ENCODE measurements around the gene CSF3. TPM values are rescaled to one million over a fixed set of nuclear protein-coding genes. Genes with fewer than 3 reads are reported as not detected.

CSF3 gene
- total and polyA plus RNA-seq, 2 of the 13 experiments (the other 11 are each of a cell fraction or from before 2014, with no cell fraction given), result 0.09 TPM; not detected in 1

GRCh38 chr17:40063187-40063771 is 48.0 kb downstream of the CSF3 start (continued):
- TF ChIP-seq, protein P1, sequence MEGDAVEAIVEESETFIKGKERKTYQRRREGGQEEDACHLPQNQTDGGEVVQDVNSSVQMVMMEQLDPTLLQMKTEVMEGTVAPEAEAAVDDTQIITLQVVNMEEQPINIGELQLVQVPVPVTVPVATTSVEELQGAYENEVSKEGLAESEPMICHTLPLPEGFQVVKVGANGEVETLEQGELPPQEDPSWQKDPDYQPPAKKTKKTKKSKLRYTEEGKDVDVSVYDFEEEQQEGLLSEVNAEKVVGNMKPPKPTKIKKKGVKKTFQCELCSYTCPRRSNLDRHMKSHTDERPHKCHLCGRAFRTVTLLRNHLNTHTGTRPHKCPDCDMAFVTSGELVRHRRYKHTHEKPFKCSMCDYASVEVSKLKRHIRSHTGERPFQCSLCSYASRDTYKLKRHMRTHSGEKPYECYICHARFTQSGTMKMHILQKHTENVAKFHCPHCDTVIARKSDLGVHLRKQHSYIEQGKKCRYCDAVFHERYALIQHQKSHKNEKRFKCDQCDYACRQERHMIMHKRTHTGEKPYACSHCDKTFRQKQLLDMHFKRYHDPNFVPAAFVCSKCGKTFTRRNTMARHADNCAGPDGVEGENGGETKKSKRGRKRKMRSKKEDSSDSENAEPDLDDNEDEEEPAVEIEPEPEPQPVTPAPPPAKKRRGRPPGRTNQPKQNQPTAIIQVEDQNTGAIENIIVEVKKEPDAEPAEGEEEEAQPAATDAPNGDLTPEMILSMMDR (CRISPR knock-in tag; IDR thresholded peaks at IDR 0.05), result no peak
- TF ChIP-seq YEATS2 (CRISPR knock-in tag; IDR thresholded peaks at IDR 0.05; ENCODE audit: borderline replicate concordance) (no peak), ZNF782 (CRISPR knock-in tag; IDR thresholded peaks at IDR 0.05; ENCODE audit: borderline replicate concordance) (no peak), SMC3 (IDR thresholded peaks at IDR 0.05; ENCODE audit: low read length) (no peak), NKX3-1 (CRISPR knock-in tag; IDR thresholded peaks at IDR 0.05) (no peak), IRF2 (CRISPR knock-in tag; IDR thresholded peaks at IDR 0.05) (no peak), HCFC1 (IDR thresholded peaks at IDR 0.05; ENCODE audit: low read depth, low read length) (no peak), KDM5B (CRISPR knock-in tag; IDR thresholded peaks at IDR 0.05; ENCODE audit: borderline replicate concordance) (peak; percentile 90), ZNF607 (CRISPR knock-in tag; IDR thresholded peaks at IDR 0.05; ENCODE audit: borderline replicate concordance) (no peak), ZNF501 (CRISPR knock-in tag; IDR thresholded peaks at IDR 0.05) (no peak), ZKSCAN8 (CRISPR knock-in tag; IDR thresholded peaks at IDR 0.05; ENCODE audit: borderline replicate concordance) (no peak), ARNTL (CRISPR knock-in tag; IDR thresholded peaks at IDR 0.05) (0 out of 2 replicates have a peak, but pooled peaks have one; percentile 20), HNF4A (CRISPR knock-in tag; IDR thresholded peaks at IDR 0.05) (no peak), ZNF557 (CRISPR knock-in tag; IDR thresholded peaks at IDR 0.05) (no peak), SYNCRIP (IDR thresholded peaks at IDR 0.05; ENCODE audit: insufficient read depth, low read depth, low read length) (no peak), ZNF432 (CRISPR knock-in tag; IDR thresholded peaks at IDR 0.05; ENCODE audit: borderline replicate concordance) (no peak), ZNF326 (CRISPR knock-in tag; IDR thresholded peaks at IDR 0.05; ENCODE audit: borderline replicate concordance) (no peak), ZNF253 (CRISPR knock-in tag; IDR thresholded peaks at IDR 0.05; ENCODE audit: borderline replicate concordance) (no peak), REL (CRISPR knock-in tag; conservative IDR thresholded peaks at IDR 0.05) (no peak), TRIM22 (IDR thresholded peaks at IDR 0.05) (no peak), MIXL1 (CRISPR knock-in tag; IDR thresholded peaks at IDR 0.05) (no peak), SNAPC2 (CRISPR knock-in tag; IDR thresholded peaks at IDR 0.05) (peak; percentile 96; the same call in 1 of the 2 replicates), GATAD2A (CRISPR knock-in tag; IDR thresholded peaks at IDR 0.05) (no peak; the same call in 1 of the 2 replicates), ZNF512 (CRISPR knock-in tag; IDR thresholded peaks at IDR 0.05) (no peak)
- TF ChIP-seq, protein P2, sequence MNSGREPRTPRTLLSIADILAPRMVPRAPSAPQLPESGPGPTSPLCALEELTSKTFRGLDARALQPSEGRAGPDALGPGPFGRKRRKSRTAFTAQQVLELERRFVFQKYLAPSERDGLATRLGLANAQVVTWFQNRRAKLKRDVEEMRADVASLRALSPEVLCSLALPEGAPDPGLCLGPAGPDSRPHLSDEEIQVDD (CRISPR knock-in tag; IDR thresholded peaks at IDR 0.05; ENCODE audit: borderline replicate concordance), result no peak; the same call in 1 of the 2 replicates

Measured in HepG2 (cell line).